Immature natural killer cell (primary cell): ENCODE measurements around the gene FTL. TPM values are rescaled to one million over a fixed set of nuclear protein-coding genes. Genes with fewer than 3 reads are reported as not detected.

Source experiments
- DNase-seq, 3 donors: peaks; one replicate each; pipeline ENCODE4 v3.0.0; 2022; ENCODE audit warnings: mixed read lengths in 1 of 3
- H3K27ac Mint-ChIP-seq, 6 donors: one replicate each; pipeline ENCODE4 v1.8.0; 2020; ENCODE audit warnings: mixed read lengths in 6 of 6, mild to moderate bottlenecking in 5 of 6, inconsistent platforms in 4 of 6, moderate library complexity in 3 of 6
- H3K27me3 Mint-ChIP-seq, 3 donors: one replicate each; pipeline ENCODE4 v1.8.0; 2020 to 2021; ENCODE audit warnings: low read depth in 3 of 3, mild to moderate bottlenecking in 3 of 3, mixed read lengths in 3 of 3, moderate library complexity in 3 of 3, inconsistent platforms in 1 of 3
- H3K36me3 Mint-ChIP-seq, 3 donors: one replicate each; pipeline ENCODE4 v1.8.0; 2020; ENCODE audit warnings: mixed read lengths in 3 of 3, inconsistent platforms in 2 of 3, mild to moderate bottlenecking in 2 of 3
- H3K4me1 Mint-ChIP-seq, 2 donors: one replicate each; pipeline ENCODE4 v1.8.0; 2020; ENCODE audit warnings: inconsistent platforms in 2 of 2, mild to moderate bottlenecking in 2 of 2, mixed read lengths in 2 of 2, moderate library complexity in 1 of 2
- H3K4me3 Mint-ChIP-seq, 5 donors: one replicate each; pipeline ENCODE4 v1.8.0; 2020; ENCODE audit warnings: mild to moderate bottlenecking in 5 of 5, mixed read lengths in 5 of 5, inconsistent platforms in 3 of 5, moderate library complexity in 3 of 5
- H3K9me3 Mint-ChIP-seq, 6 donors: one replicate each; pipeline ENCODE4 v1.8.0; 2020; ENCODE audit warnings: mild to moderate bottlenecking in 6 of 6, mixed read lengths in 6 of 6, inconsistent platforms in 4 of 6, moderate library complexity in 3 of 6
- polyA plus RNA-seq, 3 donors: library from polyadenylated mRNA; unstranded; fragments of 300-500 nt; fragmentation: Illumina TruSeq; gene quantifications; one replicate each; pipeline ENCODE4 v1.2.3, GENCODE V29; 2021

The FTL gene
- polyA plus RNA-seq, 3 donors from 2014 or later, result 3,472 to 4,403 (median 4,065) TPM

DNA sequence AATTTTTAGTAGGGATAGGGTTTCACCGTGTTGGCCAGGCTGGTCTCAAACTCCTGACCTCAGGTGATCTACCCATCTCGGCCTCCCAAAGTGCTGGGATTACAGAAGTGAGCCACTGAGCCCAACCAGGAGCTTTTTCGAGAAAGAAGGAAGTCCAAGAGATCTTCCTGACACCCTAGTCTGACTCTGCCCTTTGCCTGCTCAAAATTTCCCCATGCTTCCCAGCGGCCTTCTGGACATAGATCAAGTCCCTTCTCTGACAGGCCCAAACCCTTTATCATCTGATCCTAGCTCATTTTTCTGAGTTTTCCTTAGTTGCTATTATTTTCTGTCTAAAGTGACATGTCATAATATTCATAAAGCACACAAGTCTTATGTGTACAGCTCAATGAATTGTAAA lies 12.0 kb upstream of the FTL start:
- no peaks in the 10 kb centered on the region for H3K9me3 Mint-ChIP-seq
- H3K27ac Mint-ChIP-seq, result no peak overlapping the region
- peak overlapping the region in 3 of 5 donors; percentile 21 to 58 (median 38) for H3K4me3 Mint-ChIP-seq

DNA sequence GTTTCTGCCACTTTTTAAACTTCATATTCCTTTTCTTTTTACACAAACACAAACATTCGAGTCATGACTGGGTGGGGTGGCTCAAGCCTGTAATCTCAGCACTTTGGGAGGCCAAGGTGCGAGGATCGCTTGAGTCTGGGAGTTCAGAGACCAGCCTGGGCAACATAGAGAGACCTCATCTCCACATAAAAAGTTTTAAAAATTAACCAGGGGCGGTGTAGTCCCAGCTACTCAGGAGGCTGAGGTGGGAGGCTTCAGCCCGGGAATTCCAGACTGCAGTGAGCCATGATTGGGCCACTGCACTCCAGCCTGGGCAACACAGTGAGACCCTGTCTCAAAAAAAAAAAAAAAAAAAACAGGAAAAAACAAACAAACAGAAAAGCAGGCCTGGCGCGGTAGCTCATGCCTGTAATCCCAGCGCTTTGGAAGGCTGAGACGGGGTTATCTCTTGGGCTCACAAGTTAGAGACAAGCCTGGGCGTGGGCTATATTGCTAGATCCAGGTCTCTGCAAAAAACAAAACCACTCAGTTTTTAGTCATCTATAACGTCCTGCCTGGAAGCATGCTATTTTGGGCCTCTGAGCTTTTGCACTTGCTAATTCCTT lies 11.0 kb upstream of the FTL start:
- Mint-ChIP-seq H3K27ac (peak overlapping the region; percentile 68 to 92 (median 87)), H3K36me3 (peaks cover 3 to 7% (median 4%) of the 10 kb centered on the region in 3 donors), H3K27me3 (peaks cover 3 to 8% (median 5%) of the 10 kb centered on the region in 3 donors), H3K9me3 (no peaks in the 10 kb centered on the region), H3K4me1 (peaks cover 23 to 33% of the 10 kb centered on the region in 2 donors), H3K4me3 (peak overlapping the region; percentile 93 to 96 (median 93))
- DNase-seq, result no peak

More for the DNA sequence above, 12.0 kb upstream of the FTL start:
- Mint-ChIP-seq H3K36me3 (peaks cover 3 to 7% (median 4%) of the 10 kb centered on the region in 3 donors), H3K4me1 (peaks cover 23 to 33% of the 10 kb centered on the region in 2 donors), H3K27me3 (peaks cover 3 to 8% (median 5%) of the 10 kb centered on the region in 3 donors)
- no peak for DNase-seq

DNA sequence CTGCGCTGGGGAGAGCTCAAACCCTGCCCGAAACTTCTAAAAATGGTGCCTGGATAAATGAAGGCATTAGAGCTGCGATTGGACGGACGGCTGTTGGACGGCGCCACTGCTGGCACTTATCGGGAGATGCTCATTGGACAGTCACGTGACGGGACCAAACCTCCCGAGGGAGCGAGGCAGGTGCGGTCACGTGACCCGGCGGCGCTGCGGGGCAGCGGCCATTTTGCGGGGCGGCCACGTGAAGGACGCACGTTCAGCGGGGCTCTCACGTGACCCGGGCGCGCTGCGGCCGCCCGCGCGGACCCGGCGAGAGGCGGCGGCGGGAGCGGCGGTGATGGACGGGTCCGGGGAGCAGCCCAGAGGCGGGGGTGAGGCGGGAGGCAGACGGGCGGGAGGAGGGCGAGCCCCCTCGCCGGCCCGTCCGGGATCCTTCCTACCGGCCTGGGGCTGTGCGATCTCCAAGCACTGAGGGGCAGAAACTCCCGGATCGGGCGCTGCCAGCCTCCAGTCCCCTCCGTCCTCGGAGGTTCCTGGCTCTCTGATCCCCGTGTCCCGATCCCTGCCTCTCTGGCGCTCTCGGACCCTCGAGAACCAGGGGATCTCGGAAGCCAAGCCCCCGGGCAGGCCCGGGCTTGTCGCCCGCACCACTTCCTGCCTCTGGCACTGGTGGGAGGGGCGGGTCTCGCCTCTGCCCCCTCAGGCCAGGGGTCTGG lies 10.4 kb upstream of the FTL start, which contains the start of gene BAX:
Gene BAX, plus strand, starts transcription at position 281 of the 713 bp plus-strand sequence. Its CDS starts 54 bp downstream, at position 335.
- H3K4me3 Mint-ChIP-seq, result peak within 1 kb of the TSS; percentile 93 to 96 (median 93)
- H3K9me3 Mint-ChIP-seq, result no peaks in the 10 kb centered on the region
- H3K27me3 Mint-ChIP-seq, result peaks cover 3 to 8% (median 5%) of the 10 kb centered on the region in 3 donors
- H3K4me1 Mint-ChIP-seq, result peaks cover 23 to 33% of the 10 kb centered on the region in 2 donors
- DNase-seq, result peak; percentile 79 to 81 (median 80)
- peaks cover 3 to 7% (median 4%) of the 10 kb centered on the region in 3 donors for H3K36me3 Mint-ChIP-seq
- peak within 1 kb of the TSS; percentile 68 to 92 (median 87) for H3K27ac Mint-ChIP-seq

DNA sequence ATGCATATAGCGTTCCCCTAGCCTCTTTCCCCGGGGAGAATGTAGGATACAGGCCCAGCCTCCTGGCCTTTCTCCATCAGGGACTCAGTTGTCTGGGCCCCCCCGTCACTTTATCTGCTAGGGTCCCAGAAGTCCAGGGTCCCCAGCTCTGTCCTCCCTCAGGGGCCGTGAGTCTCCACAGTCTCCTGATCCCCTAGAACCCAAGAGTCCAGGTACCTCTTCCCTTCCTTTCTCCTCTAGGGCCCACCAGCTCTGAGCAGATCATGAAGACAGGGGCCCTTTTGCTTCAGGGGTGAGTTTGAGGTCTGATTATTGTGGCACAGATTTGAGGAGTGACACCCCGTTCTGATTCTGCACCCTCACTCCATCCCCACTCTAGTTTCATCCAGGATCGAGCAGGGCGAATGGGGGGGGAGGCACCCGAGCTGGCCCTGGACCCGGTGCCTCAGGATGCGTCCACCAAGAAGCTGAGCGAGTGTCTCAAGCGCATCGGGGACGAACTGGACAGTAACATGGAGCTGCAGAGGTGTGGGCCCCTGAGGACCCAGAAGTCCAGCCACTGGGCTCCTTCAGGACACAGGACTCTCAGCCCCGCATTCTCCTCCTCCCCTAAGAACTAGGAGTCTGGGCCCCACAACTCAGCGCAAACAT lies 9.7 kb upstream of the FTL start:
- Mint-ChIP-seq H3K4me3 (peak overlapping the region; percentile 77 to 93 (median 85)), H3K4me1 (peaks cover 23 to 33% of the 10 kb centered on the region in 2 donors), H3K9me3 (no peaks in the 10 kb centered on the region), H3K36me3 (peaks cover 3 to 7% (median 4%) of the 10 kb centered on the region in 3 donors), H3K27me3 (peaks cover 3 to 8% (median 5%) of the 10 kb centered on the region in 3 donors), H3K27ac (peak overlapping the region; percentile 65 to 87 (median 82))
- no peak for DNase-seq

DNA sequence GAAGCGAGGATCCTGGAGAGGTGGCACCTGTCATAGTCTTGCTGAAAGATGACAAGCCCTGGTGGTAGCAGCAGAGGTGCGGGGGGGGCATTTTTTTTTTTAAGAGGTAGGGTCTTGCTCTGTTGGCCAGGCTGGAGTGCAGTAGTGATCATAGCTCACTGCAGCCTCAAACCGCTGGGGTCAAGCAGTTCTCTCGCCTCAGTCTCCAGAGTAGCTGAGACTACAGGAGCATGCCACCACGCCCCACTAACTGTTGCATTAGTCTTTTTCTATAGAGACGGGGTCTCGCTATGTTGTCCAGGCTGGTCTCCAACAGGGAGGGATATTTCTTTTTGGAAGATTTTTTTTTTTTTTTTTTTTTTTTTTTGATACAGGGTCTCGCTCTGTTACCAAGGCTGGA lies 7.1 kb upstream of the FTL start:
- Mint-ChIP-seq H3K36me3 (peaks cover 3 to 7% (median 4%) of the 10 kb centered on the region in 3 donors), H3K4me1 (peaks cover 39 to 47% of the 10 kb centered on the region in 2 donors), H3K27me3 (peaks cover 3 to 10% (median 3%) of the 10 kb centered on the region in 3 donors), H3K27ac (peak overlapping the region in 2 of 6 donors; percentile 7 to 26), H3K4me3 (no peak overlapping the region), H3K9me3 (no peaks in the 10 kb centered on the region)
- no peak for DNase-seq

DNA sequence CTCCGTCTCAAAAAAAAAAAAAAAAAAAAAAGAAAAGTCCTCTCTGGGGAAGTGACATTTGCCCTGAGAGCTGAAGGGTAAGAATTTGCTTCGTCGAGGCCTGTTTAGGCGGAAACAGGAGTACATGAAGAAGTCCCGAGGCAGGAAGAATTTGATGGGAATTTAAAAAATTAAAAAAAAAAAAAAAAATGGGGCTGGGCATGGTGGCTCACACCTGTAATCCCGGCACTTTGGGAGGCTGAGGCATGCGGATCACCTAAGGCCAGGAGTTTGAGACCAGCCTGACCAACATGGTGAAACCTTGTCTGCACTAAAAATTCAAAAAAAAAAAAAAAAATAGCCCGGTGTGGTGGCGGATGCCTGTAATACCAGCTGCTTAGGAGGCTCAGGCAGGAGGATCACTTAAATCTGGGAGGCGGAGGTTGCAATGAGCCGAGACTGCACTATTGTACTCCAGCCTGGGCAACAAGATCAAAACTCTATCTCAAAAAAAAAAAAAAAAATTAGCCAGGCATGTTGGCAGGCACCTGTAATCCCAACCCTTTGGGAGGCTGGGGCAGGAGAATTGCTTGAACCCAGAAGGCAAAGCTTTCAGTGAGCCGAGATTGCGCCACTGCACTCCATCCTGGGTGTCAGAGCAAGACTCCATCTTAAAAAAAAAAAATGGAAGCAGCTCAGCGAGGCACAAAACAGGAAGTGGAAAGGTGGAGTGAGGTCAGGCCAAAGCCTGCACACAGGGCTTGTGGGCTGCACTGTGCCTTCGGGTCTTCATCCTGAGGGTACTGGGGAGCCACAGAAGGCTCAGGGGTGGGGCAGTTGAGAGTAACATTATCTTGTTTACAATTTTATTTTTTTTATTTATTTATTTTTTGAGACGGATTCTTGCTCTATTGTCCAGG lies 5.5 kb upstream of the FTL start:
- Mint-ChIP-seq H3K4me3 (no peak overlapping the region), H3K27ac (no peak overlapping the region), H3K36me3 (peaks cover 3 to 7% (median 4%) of the 10 kb centered on the region in 3 donors), H3K4me1 (peaks cover 51 to 57% of the 10 kb centered on the region in 2 donors), H3K9me3 (no peaks in the 10 kb centered on the region), H3K27me3 (peaks cover 5 to 12% (median 6%) of the 10 kb centered on the region in 3 donors)
- DNase-seq, result no peak

DNA sequence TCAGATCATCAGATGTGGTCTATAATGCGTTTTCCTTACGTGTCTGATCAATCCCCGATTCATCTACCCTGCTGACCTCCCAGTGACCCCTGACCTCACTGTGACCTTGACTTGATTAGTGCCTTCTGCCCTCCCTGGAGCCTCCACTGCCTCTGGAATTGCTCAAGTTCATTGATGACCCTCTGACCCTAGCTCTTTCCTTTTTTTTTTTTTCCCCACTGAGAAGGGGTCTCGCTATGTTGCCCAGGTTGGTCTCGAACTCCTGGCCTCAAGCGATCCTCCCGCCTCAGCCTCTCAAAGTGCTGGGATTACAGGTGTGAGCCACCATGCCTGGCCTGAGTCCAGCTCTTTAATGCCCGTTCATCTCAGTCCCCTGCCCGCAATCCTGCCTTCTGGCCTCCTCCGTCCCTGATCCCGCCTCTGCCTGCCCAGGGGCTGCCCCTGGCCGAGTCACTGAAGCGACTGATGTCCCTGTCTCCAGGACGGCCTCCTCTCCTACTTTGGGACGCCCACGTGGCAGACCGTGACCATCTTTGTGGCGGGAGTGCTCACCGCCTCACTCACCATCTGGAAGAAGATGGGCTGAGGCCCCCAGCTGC lies 4.0 kb upstream of the FTL start:
- Mint-ChIP-seq H3K9me3 (no peaks in the 10 kb centered on the region), H3K36me3 (peaks cover 3 to 7% (median 4%) of the 10 kb centered on the region in 3 donors), H3K27me3 (peaks cover 14 to 18% (median 18%) of the 10 kb centered on the region in 3 donors), H3K27ac (peak overlapping the region in 3 of 6 donors; percentile 51 to 82 (median 69)), H3K4me1 (peaks cover 56 to 60% of the 10 kb centered on the region in 2 donors), H3K4me3 (no peak overlapping the region)
- no peak for DNase-seq

DNA sequence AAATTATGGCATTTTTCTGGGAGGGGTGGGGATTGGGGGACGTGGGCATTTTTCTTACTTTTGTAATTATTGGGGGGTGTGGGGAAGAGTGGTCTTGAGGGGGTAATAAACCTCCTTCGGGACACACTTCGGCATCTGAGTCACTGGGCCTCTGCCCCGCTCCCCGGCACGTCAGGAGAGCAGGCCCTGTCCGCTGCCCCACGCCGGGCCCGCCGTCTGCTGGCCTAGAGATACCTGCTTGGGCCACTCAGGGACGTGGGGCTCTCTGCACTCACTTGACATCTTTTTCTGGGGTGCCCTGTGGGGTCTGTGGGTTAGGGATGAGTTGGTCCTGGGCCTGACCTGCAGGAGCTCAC lies 3.5 kb upstream of the FTL start:
- Mint-ChIP-seq H3K4me1 (peaks cover 58 to 61% of the 10 kb centered on the region in 2 donors), H3K9me3 (no peaks in the 10 kb centered on the region)
- DNase-seq, result no peak

DNA sequence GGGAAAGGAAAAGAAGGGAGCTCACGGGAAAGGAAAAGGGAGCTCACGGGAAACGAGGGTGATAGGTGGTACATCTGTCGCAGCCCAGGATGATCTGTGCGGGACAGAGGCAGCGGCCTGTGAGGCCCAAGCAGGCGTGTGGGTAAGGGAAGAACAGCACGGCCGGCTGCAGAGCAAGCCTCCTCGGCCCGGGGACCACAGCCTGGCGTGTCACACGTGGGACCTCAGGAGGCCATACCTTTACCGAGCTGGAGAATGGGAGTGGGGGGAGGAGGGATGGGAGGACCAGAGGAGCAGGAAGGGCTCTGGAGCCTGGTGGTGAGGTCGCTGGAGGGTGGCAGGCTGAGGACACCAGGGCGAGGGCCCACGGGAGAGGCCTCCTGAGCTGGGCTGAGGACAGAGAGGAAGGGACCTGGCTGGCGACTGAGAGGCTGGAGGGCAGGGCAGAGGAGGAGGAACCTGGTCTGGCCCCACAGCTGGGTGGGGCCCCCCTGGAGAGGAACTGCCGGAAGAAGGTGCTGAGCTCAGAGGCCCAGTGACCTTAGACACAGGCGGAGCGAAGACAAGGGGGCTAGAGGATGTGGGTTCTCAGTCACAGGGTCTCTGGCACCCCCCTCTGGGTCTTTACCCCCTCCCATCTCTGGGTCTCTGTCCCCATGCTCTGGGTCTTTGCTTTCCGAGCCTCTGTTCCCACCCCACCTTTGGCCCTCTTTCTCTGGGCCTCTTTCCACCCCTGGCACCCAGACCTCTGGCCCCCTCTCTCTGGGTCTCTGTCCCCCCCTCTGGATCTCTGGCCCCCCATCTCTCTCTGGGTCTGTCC lies 2.9 kb upstream of the FTL start:
- peak; percentile 23 to 36 (median 35) for DNase-seq
- peak overlapping the region; percentile 76 to 98 (median 94) for H3K27ac Mint-ChIP-seq
- H3K36me3 Mint-ChIP-seq, result no peaks in the 10 kb centered on the region
- H3K9me3 Mint-ChIP-seq, result no peaks in the 10 kb centered on the region
- peaks cover 14 to 20% (median 18%) of the 10 kb centered on the region in 3 donors for H3K27me3 Mint-ChIP-seq
- H3K4me3 Mint-ChIP-seq, result peak overlapping the region; percentile 55 to 100 (median 65)
- peaks cover 59 to 60% of the 10 kb centered on the region in 2 donors for H3K4me1 Mint-ChIP-seq

More for the DNA sequence above, 3.5 kb upstream of the FTL start:
- H3K4me3 Mint-ChIP-seq, result peak overlapping the region in 3 of 5 donors; percentile 58 to 65 (median 62)
- H3K27me3 Mint-ChIP-seq, result peaks cover 14 to 20% (median 18%) of the 10 kb centered on the region in 3 donors
- H3K36me3 Mint-ChIP-seq, result peaks cover 0 to 4% (median 4%) of the 10 kb centered on the region in 3 donors
- H3K27ac Mint-ChIP-seq, result peak overlapping the region; percentile 35 to 98 (median 84)

DNA sequence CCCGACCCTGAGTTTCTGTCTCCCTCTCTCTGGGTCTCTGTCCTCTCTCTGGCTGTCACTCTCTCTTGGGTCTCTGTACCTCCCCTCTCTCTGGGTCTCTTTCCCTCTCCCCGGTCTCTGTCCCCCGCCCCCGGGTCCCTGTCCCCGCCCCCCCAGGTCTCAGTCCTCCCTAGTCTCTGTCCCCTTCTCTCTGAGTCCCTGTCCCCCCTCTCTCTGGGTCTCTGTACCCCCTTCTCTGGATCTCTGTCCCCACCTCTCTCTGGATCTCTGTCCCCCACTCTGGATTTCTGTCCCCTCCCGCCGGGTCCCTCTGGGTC lies 2.3 kb upstream of the FTL start:
- Mint-ChIP-seq H3K4me1 (peaks cover 54 to 59% of the 10 kb centered on the region in 2 donors), H3K4me3 (peak overlapping the region; percentile 51 to 100 (median 55)), H3K9me3 (no peaks in the 10 kb centered on the region), H3K27ac (peak overlapping the region; percentile 76 to 98 (median 94)), H3K27me3 (peaks cover 14 to 20% (median 18%) of the 10 kb centered on the region in 3 donors), H3K36me3 (peaks cover 0 to 3% (median 0%) of the 10 kb centered on the region in 3 donors)
- no peak for DNase-seq

DNA sequence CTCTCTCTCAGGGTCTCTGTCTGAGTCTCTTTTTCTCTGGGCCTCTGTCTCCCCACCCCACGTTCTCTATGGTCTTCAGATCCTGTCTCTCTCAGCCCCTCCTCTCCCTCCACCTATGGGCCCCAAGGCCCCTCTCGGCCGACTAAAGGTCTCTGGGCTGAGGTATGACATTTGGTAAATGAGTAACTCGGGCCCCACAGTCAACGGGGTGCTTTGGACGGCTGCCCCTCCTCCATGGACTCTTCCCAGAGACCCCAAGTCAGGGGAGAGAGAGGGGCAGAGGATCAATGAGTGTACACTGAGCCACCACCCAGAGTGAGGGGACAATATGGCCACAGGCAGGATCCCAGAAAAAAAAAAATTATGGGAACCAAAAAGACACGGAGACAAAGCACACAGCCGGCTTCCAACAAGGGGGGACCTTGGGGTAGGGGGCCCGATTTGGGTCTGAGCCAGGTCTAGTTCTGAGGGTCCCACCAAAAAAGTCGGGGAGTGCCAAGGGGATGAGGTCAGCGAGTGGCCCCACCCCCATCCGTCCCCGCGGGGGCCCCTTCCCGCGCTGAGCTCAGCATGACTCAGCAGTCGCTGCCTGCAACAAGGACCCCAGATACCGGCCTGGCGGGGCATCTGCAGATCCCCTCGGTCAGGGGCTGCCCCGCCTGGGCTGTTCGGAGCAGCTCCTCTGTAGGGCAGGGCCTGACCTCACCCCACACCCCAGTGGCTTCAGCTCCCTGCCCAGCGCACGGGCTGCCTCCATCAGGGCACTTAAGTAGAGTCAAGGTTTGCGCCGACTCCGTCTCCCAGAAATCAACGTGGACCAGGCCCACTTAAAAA lies 1.5 kb upstream of the FTL start:
- Mint-ChIP-seq H3K27me3 (peaks cover 14 to 20% (median 18%) of the 10 kb centered on the region in 3 donors), H3K36me3 (peaks cover 0 to 9% (median 0%) of the 10 kb centered on the region in 3 donors), H3K9me3 (no peaks in the 10 kb centered on the region), H3K4me3 (peak overlapping the region; percentile 89 to 100 (median 96)), H3K27ac (peak overlapping the region; percentile 82 to 98 (median 94)), H3K4me1 (peaks cover 54 to 59% of the 10 kb centered on the region in 2 donors)
- peak; percentile 27 to 34 (median 30) for DNase-seq
